Measurements from ENCODE around the gene MELTF. TPM values are rescaled to one million over a fixed set of nuclear protein-coding genes. Genes with fewer than 3 reads are reported as not detected.
A peak's percentile ranks its signal among the peaks of the same experiment; 100 is the strongest.

Gene MELTF
- total and polyA plus RNA-seq, 12 donors = 0.47 to 11.3 (median 1.4) TPM; not detected in 1

DNA sequence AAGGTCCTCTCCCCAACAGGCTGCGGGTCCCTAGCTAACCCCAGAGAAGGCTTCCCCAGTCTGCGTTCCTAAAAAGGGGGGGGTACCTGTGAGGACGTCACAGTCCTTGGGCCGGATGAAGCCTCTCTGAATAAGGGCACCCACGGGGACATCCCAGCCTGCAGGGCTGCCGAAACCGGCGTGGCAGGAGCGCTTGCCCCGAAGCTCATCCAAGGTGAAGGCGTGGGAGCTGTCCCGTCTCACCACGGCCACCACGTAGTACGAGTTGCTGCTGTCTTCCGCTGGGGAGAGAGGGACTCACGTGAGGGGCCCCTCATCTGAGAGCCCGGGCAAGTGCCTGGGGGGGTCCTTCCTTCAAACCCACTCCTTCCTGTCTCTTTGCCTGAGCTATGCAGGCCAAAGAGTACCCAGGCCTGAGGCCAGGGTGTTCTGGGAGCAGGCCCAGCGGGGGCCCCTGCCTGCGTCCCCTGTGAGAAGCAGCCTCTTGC, 20.0 kb downstream of the MELTF start:
- no peak for TF ChIP-seq POLR2A (IDR thresholded peaks at IDR 0.05)
- TF ChIP-seq, protein P1, sequence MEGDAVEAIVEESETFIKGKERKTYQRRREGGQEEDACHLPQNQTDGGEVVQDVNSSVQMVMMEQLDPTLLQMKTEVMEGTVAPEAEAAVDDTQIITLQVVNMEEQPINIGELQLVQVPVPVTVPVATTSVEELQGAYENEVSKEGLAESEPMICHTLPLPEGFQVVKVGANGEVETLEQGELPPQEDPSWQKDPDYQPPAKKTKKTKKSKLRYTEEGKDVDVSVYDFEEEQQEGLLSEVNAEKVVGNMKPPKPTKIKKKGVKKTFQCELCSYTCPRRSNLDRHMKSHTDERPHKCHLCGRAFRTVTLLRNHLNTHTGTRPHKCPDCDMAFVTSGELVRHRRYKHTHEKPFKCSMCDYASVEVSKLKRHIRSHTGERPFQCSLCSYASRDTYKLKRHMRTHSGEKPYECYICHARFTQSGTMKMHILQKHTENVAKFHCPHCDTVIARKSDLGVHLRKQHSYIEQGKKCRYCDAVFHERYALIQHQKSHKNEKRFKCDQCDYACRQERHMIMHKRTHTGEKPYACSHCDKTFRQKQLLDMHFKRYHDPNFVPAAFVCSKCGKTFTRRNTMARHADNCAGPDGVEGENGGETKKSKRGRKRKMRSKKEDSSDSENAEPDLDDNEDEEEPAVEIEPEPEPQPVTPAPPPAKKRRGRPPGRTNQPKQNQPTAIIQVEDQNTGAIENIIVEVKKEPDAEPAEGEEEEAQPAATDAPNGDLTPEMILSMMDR (IDR thresholded peaks at IDR 0.05) = no peak

DNA sequence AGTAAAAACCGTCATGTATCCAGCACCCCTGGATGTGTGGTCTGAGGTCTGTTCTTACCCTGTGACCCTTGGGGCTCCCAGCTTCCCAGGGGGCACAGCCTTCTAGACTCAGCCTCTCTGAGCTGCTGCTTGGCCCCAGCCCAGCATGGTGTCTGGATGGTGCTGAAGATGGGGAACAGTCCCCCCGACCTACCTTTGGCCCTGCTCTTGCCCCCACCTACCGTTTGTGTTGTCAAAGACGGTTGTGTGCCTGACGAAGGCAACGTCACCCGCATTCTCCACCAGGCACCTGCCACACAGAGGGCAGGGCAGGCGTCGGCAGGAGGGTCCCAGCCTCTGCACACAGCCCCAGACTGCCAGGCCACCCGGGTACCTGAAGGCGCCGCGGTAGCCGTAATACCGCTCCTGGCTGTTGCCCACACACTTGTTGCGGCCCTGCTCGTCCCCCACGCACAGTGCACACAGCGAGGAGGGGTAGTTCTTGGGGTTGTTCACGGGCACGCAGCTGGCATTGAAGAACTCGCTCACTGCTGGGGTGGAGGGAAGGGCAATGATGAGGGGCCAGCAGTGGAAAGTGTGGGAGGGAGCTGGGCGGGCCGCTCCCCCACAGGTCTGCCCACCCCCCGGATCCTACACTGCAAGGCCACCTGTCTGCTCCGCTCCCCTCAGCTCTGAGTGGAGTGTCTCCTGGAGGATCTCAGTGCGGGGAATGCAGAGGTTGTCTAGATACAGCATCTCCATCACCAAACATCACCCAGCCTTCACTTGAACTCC, 21.0 kb downstream of the MELTF start:
- no peak for TF ChIP-seq POLR2A (IDR thresholded peaks at IDR 0.05)
- TF ChIP-seq, protein P1 (IDR thresholded peaks at IDR 0.05) = no peak
- intact Hi-C loops (cut with DNase I) = loop anchor here (10.0 kb wide), 1 partner anchor 176 kb away; no protein-coding TSS in a partner anchor
- no peaks in the 10 kb centered on the region for H3K36me3 ChIP-seq (replicated peaks in 1 of 2)
- no peaks in the 10 kb centered on the region for H3K9me3 ChIP-seq (replicated peaks in 1 of 3)
- DNase-seq = peak in 1 of 7 donors; percentile 13
- no peak overlapping the region for H3K27ac ChIP-seq
- H3K27me3 ChIP-seq = no peaks in the 10 kb centered on the region
- H3K4me1 ChIP-seq (replicated peaks in 1 of 2) = peaks cover 0 to 1% of the 10 kb centered on the region in 2 donors
- 51 to 89% (median 87%) methylated on average over 3 to 27 of the region's 27 CpGs for WGBS, 4 donors
- no peak overlapping the region for H3K4me3 ChIP-seq

More for the DNA sequence above, 20.0 kb downstream of the MELTF start:
- Histone ChIP-seq H3K27me3 (peaks cover 2% of the 10 kb centered on the region), H3K36me3 (replicated peaks in 1 of 2) (no peaks in the 10 kb centered on the region), H3K4me3 (no peak overlapping the region), H3K4me1 (replicated peaks in 1 of 2) (no peaks in the 10 kb centered on the region), H3K27ac (no peak overlapping the region), H3K9me3 (replicated peaks in 1 of 3) (no peaks in the 10 kb centered on the region)
- no peak for DNase-seq
- WGBS, 4 donors = 89 to 94% (median 91%) methylated on average over 9 to 20 of the region's 20 CpGs
- intact Hi-C loops (cut with DNase I) = loop anchor here (10.0 kb wide), 1 partner anchor 175 kb away; no protein-coding TSS in a partner anchor

- no peak overlapping the region for H3K27ac ChIP-seq
- no peaks in the 10 kb centered on the region for H3K36me3 ChIP-seq (replicated peaks in 1 of 2)
- no peak overlapping the region for H3K4me3 ChIP-seq
- DNase-seq = no peak
- H3K9me3 ChIP-seq (replicated peaks in 1 of 3) = no peaks in the 10 kb centered on the region
- H3K27me3 ChIP-seq = no peaks in the 10 kb centered on the region
- WGBS, 4 donors = 75 to 84% (median 81%) methylated on average over 8 of the region's 8 CpGs
- H3K4me1 ChIP-seq (replicated peaks in 1 of 2) = peaks cover 0 to 3% of the 10 kb centered on the region in 2 donors
- TF ChIP-seq POLR2A (IDR thresholded peaks at IDR 0.05) = no peak
- TF ChIP-seq, protein P1 (IDR thresholded peaks at IDR 0.05) = no peak
- intact Hi-C loops (cut with DNase I) = loop anchor here (10.0 kb wide), 1 partner anchor 177 kb away; no protein-coding TSS in a partner anchor
Measured at GRCh38 chr3:197007953-197008352, 21.7 kb downstream of the MELTF start.

GRCh38 chr3:197007296-197007940, 22.2 kb downstream of the MELTF start:
- intact Hi-C loops (cut with DNase I) = loop anchor here (10.0 kb wide), 1 partner anchor 177 kb away; no protein-coding TSS in a partner anchor
- DNase-seq = no peak
- H3K36me3 ChIP-seq (replicated peaks in 1 of 2) = no peaks in the 10 kb centered on the region

More at GRCh38 chr3:197007296-197007940, 22.2 kb downstream of the MELTF start:
- no peak for TF ChIP-seq POLR2A (IDR thresholded peaks at IDR 0.05)
- TF ChIP-seq, protein P1 (IDR thresholded peaks at IDR 0.05) = no peak
- no peaks in the 10 kb centered on the region for H3K9me3 ChIP-seq (replicated peaks in 1 of 3)
- H3K27me3 ChIP-seq = no peaks in the 10 kb centered on the region
- H3K4me3 ChIP-seq = no peak overlapping the region
- 69 to 77% (median 72%) methylated on average over 10 to 12 of the region's 12 CpGs for WGBS, 4 donors
- H3K27ac ChIP-seq = no peak overlapping the region
- peaks cover 0 to 3% of the 10 kb centered on the region in 2 donors for H3K4me1 ChIP-seq (replicated peaks in 1 of 2)

Measured in adrenal gland (tissue), 12 donors.